Right atrium auricular region (tissue), 2 donors: ENCODE results near the gene VGLL4. TPM values are rescaled to one million over a fixed set of nuclear protein-coding genes. Genes with fewer than 3 reads are reported as not detected.

ENCODE experiments used
- DNase-seq: peaks from one replicate; pipeline ENCODE4 v3.0.0-alpha.2; 2019; ENCODE audit warnings: low spot score
- H3K27ac ChIP-seq, 2 donors: fragments of 200-600 bp; sonication (generic); 1 replicate in 1 of 2; 2 replicates in 1 of 2; pipeline ENCODE4 v1.5.1; 2016 to 2019
- H3K27me3 ChIP-seq, 2 donors: fragments of 200-600 bp; sonication (generic); one replicate each; pipeline versions ENCODE4 v1.5.1 to v1.6.0; 2017 to 2019
- H3K36me3 ChIP-seq: fragments of 200-600 bp; sonication (generic); one replicate; pipeline ENCODE4 v1.5.1; 2016
- H3K4me1 ChIP-seq, 2 donors: fragments of 200-600 bp; sonication (generic); one replicate each; pipeline versions ENCODE4 v1.5.1 to v1.6.0; 2017 to 2019
- H3K4me3 ChIP-seq, 2 donors: fragments of 200-600 bp; sonication (generic); 1 replicate in 1 of 2; 2 replicates in 1 of 2; pipeline ENCODE4 v1.5.1; 2017 to 2019; ENCODE audit warnings: mild to moderate bottlenecking in 1 of 2, moderate library complexity in 1 of 2
- H3K9me3 ChIP-seq, 2 donors: fragments of 200-600 bp; sonication (generic); one replicate each; pipeline ENCODE4 v1.5.1; 2019
- total RNA-seq, 2 donors: library from RNA; depleted of rRNA; stranded (reverse); fragments of >200 nt; gene quantifications; one replicate each; pipeline ENCODE4 v1.1.0, GENCODE V29; 2016
- TF ChIP-seq, protein P1 (sequence below), 2 donors: fragments of 200-600 bp; sonication (generic); IDR thresholded peaks; one replicate each; pipeline ENCODE4 v1.5.1; 2019; ENCODE audit warnings: antibody characterized with exemption in 2 of 2

Gene VGLL4
- total RNA-seq, 2 donors from 2014 or later: 30.2 to 64.6 TPM

DNA sequence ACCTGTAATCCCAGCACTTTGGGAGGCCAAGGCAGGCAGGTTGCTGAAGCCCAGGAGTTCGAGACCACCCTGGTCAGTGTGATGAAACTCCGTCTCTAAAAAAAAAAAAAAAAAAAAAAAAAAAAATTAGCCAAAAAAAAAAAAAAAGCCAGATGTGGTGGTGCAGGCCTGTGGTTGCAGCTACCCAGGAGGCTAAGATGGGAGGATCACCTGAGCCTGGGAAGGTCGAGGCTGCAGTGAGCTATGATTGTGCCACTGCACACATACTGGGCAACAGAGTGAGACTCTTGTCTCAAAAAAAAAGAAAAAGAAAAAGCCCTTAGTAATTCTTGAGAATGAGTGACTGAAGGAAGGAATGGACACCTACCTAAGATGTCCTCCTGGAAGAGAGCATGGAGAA, 105.1 kb downstream of the VGLL4 start:
- H3K4me1 ChIP-seq: peaks cover 0 to 11% of the 10 kb centered on the region in 2 donors
- H3K4me3 ChIP-seq: no peak overlapping the region
- no peaks in the 10 kb centered on the region for H3K27me3 ChIP-seq
- H3K9me3 ChIP-seq: no peaks in the 10 kb centered on the region
- TF ChIP-seq, protein P1, sequence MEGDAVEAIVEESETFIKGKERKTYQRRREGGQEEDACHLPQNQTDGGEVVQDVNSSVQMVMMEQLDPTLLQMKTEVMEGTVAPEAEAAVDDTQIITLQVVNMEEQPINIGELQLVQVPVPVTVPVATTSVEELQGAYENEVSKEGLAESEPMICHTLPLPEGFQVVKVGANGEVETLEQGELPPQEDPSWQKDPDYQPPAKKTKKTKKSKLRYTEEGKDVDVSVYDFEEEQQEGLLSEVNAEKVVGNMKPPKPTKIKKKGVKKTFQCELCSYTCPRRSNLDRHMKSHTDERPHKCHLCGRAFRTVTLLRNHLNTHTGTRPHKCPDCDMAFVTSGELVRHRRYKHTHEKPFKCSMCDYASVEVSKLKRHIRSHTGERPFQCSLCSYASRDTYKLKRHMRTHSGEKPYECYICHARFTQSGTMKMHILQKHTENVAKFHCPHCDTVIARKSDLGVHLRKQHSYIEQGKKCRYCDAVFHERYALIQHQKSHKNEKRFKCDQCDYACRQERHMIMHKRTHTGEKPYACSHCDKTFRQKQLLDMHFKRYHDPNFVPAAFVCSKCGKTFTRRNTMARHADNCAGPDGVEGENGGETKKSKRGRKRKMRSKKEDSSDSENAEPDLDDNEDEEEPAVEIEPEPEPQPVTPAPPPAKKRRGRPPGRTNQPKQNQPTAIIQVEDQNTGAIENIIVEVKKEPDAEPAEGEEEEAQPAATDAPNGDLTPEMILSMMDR (IDR thresholded peaks at IDR 0.05): no peak
- no peaks in the 10 kb centered on the region for H3K36me3 ChIP-seq
- no peak for DNase-seq
- no peak overlapping the region for H3K27ac ChIP-seq

DNA sequence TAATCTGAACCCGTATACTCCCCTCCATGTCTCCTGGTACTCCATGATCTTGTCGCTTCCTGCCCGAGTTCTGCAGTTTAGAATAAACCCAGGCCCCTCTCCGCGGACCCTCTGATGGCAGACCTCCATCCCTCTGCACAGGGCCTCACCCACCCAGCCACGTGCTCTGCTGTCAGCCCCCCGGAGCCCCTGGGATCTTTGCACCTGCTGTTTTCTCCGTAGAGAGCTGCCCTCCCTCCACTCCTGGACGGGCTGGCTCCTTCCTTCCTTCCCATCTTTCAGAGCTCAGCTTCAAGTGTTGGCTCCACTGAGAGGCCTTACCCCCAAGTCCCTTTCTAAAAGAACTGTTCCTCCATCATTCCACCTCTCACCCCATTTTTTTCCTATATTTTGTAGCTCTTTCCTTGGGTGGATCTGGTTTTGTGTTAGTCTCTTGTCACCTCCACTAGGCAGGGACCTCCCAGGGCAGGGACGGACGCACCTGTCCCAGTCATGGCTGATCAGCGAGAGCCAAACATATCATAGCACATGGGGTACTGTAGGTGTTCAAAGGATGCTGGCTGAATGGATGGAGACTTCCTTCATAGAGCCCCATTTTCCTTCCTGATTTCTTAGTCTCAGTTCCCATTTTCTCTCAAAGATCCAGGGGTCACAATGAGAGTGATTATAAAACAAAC, 106.6 kb downstream of the VGLL4 start:
- Histone ChIP-seq H3K27ac (no peak overlapping the region), H3K9me3 (no peaks in the 10 kb centered on the region), H3K27me3 (no peaks in the 10 kb centered on the region), H3K36me3 (no peaks in the 10 kb centered on the region), H3K4me3 (no peak overlapping the region), H3K4me1 (peaks cover 0 to 20% of the 10 kb centered on the region in 2 donors)
- DNase-seq: no peak
- TF ChIP-seq, protein P1 (IDR thresholded peaks at IDR 0.05): no peak

DNA sequence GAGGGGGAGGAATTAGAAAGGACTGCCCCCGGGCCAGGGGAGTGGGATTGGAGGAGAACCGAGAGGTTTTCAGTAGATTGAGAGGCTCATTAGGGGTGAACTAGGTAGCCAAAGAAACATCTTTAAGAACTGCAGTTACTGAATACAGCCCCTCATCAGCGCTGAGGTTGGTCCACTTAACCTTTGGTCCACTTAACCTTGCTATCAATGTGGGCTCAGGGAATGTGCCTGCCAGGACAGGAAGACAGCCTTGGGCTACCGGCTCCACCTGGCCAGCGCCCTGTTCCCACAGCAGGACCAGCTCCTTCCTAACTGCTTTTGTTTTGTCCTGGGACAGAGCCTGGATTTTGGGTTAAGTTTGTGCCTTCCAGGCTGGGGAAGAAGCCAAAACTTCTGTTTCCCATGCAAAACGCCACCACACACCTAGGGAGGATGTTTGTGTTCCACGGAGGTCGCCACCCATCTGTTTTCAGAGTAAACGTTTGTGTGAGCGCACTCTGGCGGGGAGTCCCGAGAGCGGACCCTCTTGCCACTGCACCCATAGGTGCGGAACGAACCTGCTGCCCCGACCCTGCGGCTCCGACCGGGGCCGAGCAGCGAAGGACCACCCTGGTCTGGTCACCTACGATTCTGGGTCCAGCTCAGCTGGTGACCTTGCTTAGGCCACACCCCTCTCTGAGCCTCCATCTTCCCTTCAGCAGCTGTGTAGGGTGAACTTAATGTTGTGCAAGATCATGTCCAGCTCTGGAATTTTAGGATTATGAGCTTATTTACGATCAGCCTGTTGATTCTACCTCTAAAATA, 107.4 kb downstream of the VGLL4 start:
- TF ChIP-seq, protein P1 (IDR thresholded peaks at IDR 0.05): no peak
- no peaks in the 10 kb centered on the region for H3K36me3 ChIP-seq
- H3K4me3 ChIP-seq: no peak overlapping the region
- no peaks in the 10 kb centered on the region for H3K27me3 ChIP-seq
- no peaks in the 10 kb centered on the region for H3K9me3 ChIP-seq
- H3K27ac ChIP-seq: no peak overlapping the region
- DNase-seq: no peak
- peaks cover 0 to 20% of the 10 kb centered on the region in 2 donors for H3K4me1 ChIP-seq

DNA sequence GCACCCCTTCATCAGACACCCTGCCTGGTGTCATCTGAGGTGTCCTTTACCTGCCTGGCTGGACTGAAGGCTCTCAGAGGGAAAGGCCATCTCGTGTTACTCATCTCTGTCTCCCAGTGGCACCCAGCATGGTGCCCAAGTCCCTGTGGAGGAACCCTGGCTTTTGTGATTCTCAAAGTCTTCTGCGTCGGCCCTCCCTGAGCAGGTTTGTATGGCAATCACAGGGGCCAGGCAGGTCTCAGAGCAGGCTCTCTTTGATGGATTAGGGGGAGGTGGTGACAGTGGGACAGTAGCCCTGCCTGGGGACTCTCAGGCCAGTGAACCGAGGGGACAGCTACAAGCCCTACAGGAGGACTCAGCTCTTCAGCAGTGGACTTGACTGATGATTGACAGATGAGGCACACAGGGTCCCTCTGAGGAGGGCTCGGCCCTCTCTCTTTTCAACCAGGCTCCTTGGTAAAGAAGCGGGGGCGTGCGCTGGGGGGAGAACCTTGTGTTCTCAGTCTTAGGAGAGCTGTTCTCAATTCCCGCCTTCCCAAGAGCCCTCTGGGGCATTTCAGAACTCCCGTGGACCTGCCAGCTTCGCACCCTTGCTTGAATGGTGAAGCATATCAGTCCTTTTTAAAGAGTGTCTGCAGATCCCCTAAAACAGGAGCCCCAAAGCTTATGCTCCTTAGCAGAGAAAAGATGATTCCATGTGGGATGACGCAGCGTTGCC, 108.3 kb downstream of the VGLL4 start:
- no peak for DNase-seq
- no peak overlapping the region for H3K27ac ChIP-seq

GRCh38 chr3:11534793-11535101, 109.0 kb downstream of the VGLL4 start:
- Histone ChIP-seq H3K27me3 (no peaks in the 10 kb centered on the region), H3K4me1 (peaks cover 0 to 33% of the 10 kb centered on the region in 2 donors), H3K27ac (peak overlapping the region in 1 of 2 donors; percentile 16), H3K4me3 (no peak overlapping the region), H3K36me3 (no peaks in the 10 kb centered on the region), H3K9me3 (no peaks in the 10 kb centered on the region)
- DNase-seq: no peak
- TF ChIP-seq, protein P1 (IDR thresholded peaks at IDR 0.05): no peak

More for the DNA sequence above, 108.3 kb downstream of the VGLL4 start:
- TF ChIP-seq, protein P1 (IDR thresholded peaks at IDR 0.05): no peak
- no peaks in the 10 kb centered on the region for H3K36me3 ChIP-seq
- H3K4me1 ChIP-seq: peaks cover 0 to 26% of the 10 kb centered on the region in 2 donors
- no peaks in the 10 kb centered on the region for H3K9me3 ChIP-seq
- H3K4me3 ChIP-seq: no peak overlapping the region
- H3K27me3 ChIP-seq: no peaks in the 10 kb centered on the region
